ENCODE measurements around the gene EPC1. TPM values are rescaled to one million over a fixed set of nuclear protein-coding genes. Genes with fewer than 3 reads are reported as not detected.

The EPC1 gene
- total and polyA plus RNA-seq, 9 of the 15 experiments (the other 6 are each of a cell fraction or from before 2014, with no cell fraction given), result 7.0 to 43.6 (median 16.1) TPM

DNA sequence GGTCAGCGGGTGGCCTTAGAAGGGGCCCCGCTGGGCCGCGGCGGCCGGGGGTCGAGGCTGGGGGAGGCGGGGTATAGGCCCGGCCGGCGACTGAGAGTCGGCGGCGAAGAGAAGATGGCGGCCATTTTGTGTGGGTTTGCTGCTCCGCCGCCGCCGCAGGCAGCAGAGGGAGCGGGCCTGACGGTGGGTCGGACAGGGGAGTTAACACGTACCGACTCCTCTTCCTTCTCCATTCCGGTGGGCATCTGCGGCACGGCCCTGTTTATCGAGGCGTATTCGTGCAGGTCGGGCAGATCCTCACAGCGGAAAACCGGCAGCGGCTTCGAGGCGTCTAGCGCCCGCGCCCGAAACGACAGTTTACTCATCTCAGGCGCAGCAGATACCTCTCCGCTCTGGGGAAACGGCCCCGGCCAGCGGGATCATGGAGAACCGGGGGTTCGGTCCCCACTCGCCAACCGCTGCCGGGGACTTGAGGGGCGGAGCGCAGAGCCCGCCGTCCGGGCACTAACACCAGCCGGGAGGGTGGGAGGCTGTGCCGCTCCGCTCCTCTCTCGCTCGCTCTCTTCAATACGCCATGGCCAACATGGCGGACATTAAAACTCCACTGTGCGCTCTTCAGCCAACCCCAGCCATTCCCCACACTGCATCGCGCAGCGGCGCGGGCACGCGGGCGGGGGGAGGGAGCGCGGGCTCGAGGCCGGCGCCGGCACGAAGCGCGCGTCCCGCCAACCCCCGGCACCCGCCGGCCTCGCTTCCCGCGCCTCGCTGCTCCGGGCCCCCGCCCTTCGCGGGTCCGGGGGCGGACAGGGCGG lies at the start of gene EPC1 (continued):
- TF ChIP-seq TAL1 (IDR thresholded peaks at IDR 0.05) (no peak), TCF3 (CRISPR knock-in tag; IDR thresholded peaks at IDR 0.05) (peak; percentile 28; the same call in 1 of the 2 replicates), SRSF3 (IDR thresholded peaks at IDR 0.05; ENCODE audit: insufficient read depth, low read length) (peak; percentile 99; the same call in 1 of the 2 replicates), FOXA1 (IDR thresholded peaks at IDR 0.05; ENCODE audit: borderline replicate concordance) (no peak), ZNF41 (CRISPR knock-in tag; conservative IDR thresholded peaks at IDR 0.05) (0 out of 2 replicates have a peak, but pooled peaks have one; percentile 17), CREB1 (IDR thresholded peaks at IDR 0.05) (no peak), CREB1 (CRISPR knock-in tag; IDR thresholded peaks at IDR 0.05) (0 out of 2 replicates have a peak, but pooled peaks have one; percentile 25), POLR2G (IDR thresholded peaks at IDR 0.05; ENCODE audit: low read depth, low read length) (peak; percentile 89), DMBX1 (CRISPR knock-in tag; IDR thresholded peaks at IDR 0.05; ENCODE audit: borderline replicate concordance) (peak; percentile 28; the same call in 1 of the 2 replicates), ZNF143 (CRISPR knock-in tag; IDR thresholded peaks at IDR 0.05) (peak; percentile 68), PHF20 (IDR thresholded peaks at IDR 0.05; ENCODE audit: partially characterized antibody) (peak; percentile 65), ZNF79 (CRISPR knock-in tag; IDR thresholded peaks at IDR 0.05; ENCODE audit: low read depth) (no peak), BRD4 (IDR thresholded peaks at IDR 0.05) (peak; percentile 98), MYC (IDR thresholded peaks at IDR 0.05; ENCODE audit: low read depth, low read length) (peak; percentile 73), MYC (CRISPR knock-in tag; IDR thresholded peaks at IDR 0.05; ENCODE audit: borderline replicate concordance, low read depth) (peak; percentile 90), U2AF1 (optimal IDR thresholded peaks at IDR 0.05; ENCODE audit: low read depth, low read length) (peak; percentile 83)
- TF ChIP-seq, protein P1, sequence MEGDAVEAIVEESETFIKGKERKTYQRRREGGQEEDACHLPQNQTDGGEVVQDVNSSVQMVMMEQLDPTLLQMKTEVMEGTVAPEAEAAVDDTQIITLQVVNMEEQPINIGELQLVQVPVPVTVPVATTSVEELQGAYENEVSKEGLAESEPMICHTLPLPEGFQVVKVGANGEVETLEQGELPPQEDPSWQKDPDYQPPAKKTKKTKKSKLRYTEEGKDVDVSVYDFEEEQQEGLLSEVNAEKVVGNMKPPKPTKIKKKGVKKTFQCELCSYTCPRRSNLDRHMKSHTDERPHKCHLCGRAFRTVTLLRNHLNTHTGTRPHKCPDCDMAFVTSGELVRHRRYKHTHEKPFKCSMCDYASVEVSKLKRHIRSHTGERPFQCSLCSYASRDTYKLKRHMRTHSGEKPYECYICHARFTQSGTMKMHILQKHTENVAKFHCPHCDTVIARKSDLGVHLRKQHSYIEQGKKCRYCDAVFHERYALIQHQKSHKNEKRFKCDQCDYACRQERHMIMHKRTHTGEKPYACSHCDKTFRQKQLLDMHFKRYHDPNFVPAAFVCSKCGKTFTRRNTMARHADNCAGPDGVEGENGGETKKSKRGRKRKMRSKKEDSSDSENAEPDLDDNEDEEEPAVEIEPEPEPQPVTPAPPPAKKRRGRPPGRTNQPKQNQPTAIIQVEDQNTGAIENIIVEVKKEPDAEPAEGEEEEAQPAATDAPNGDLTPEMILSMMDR (IDR thresholded peaks at IDR 0.05 in 2 of 3, conservative IDR thresholded peaks at IDR 0.05 in 1 of 3; ENCODE audit: insufficient read depth in 2 of 3, low read depth in 1 of 3, low read length in 3 of 3), result no peak
- TF ChIP-seq, protein P2, sequence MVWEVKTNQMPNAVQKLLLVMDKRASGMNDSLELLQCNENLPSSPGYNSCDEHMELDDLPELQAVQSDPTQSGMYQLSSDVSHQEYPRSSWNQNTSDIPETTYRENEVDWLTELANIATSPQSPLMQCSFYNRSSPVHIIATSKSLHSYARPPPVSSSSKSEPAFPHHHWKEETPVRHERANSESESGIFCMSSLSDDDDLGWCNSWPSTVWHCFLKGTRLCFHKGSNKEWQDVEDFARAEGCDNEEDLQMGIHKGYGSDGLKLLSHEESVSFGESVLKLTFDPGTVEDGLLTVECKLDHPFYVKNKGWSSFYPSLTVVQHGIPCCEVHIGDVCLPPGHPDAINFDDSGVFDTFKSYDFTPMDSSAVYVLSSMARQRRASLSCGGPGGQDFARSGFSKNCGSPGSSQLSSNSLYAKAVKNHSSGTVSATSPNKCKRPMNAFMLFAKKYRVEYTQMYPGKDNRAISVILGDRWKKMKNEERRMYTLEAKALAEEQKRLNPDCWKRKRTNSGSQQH (CRISPR knock-in tag; IDR thresholded peaks at IDR 0.05), result no peak
- TF ChIP-seq, protein P3, sequence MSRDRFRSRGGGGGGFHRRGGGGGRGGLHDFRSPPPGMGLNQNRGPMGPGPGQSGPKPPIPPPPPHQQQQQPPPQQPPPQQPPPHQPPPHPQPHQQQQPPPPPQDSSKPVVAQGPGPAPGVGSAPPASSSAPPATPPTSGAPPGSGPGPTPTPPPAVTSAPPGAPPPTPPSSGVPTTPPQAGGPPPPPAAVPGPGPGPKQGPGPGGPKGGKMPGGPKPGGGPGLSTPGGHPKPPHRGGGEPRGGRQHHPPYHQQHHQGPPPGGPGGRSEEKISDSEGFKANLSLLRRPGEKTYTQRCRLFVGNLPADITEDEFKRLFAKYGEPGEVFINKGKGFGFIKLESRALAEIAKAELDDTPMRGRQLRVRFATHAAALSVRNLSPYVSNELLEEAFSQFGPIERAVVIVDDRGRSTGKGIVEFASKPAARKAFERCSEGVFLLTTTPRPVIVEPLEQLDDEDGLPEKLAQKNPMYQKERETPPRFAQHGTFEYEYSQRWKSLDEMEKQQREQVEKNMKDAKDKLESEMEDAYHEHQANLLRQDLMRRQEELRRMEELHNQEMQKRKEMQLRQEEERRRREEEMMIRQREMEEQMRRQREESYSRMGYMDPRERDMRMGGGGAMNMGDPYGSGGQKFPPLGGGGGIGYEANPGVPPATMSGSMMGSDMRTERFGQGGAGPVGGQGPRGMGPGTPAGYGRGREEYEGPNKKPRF (IDR thresholded peaks at IDR 0.05; ENCODE audit: low read depth, low read length), result no peak
- TF ChIP-seq, protein P4, sequence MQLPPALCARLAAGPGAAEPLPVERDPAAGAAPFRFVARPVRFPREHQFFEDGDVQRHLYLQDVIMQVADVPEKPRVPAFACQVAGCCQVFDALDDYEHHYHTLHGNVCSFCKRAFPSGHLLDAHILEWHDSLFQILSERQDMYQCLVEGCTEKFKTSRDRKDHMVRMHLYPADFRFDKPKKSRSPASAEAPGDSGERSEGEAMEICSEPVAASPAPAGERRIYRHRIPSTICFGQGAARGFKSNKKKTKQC (CRISPR knock-in tag; IDR thresholded peaks at IDR 0.05), result no peak; the same call in 1 of the 2 replicates

Data from K562 (cell line).